GM18499 (cell line): Measurements from ENCODE around the gene TMEM250.

Experiments
- ATAC-seq: cut with Tn5 transposase; IDR thresholded peaks from one replicate; pipeline ENCODE4 v1.9.1; 2021; ENCODE audit warnings: moderate number of reproducible peaks; ENCODE audit not compliant: insufficient read depth, unreplicated experiment

TMEM250 gene

GRCh38 chr9:136098210-136098609, 20.5 kb downstream of the TMEM250 start:
- ATAC-seq, result no peak

- ATAC-seq, result no peak
Observed at GRCh38 chr9:136096505-136097001, 22.1 kb downstream of the TMEM250 start.

- no peak for ATAC-seq
Observed at GRCh38 chr9:136095070-136096058, 23.3 kb downstream of the TMEM250 start, which contains the start of gene NACC2. Gene NACC2, minus strand, starts transcription at chr9:136095289. Its CDS starts 44,768 bp downstream, at chr9:136050521.

- ATAC-seq, result no peak
Observed at GRCh38 chr9:136093995-136094881, 24.4 kb downstream of the TMEM250 start.

GRCh38 chr9:136093346-136093986, 25.2 kb downstream of the TMEM250 start:
- ATAC-seq, result no peak

- ATAC-seq, result no peak
Observed at GRCh38 chr9:136092741-136093140, 25.9 kb downstream of the TMEM250 start.

- no peak for ATAC-seq
Observed at GRCh38 chr9:136092353-136092650, 26.4 kb downstream of the TMEM250 start.

- ATAC-seq, result no peak
Observed at GRCh38 chr9:136091582-136092352, 26.9 kb downstream of the TMEM250 start.

GRCh38 chr9:136090768-136091581, 27.7 kb downstream of the TMEM250 start:
- no peak for ATAC-seq

- no peak for ATAC-seq
Observed at GRCh38 chr9:136090056-136090735, 28.5 kb downstream of the TMEM250 start.

- no peak for ATAC-seq
Observed at GRCh38 chr9:136089697-136090045, 29.0 kb downstream of the TMEM250 start.

GRCh38 chr9:136088939-136089696, 29.6 kb downstream of the TMEM250 start:
- ATAC-seq, result no peak

- no peak for ATAC-seq
Observed at GRCh38 chr9:136088481-136088938, 30.2 kb downstream of the TMEM250 start.

- no peak for ATAC-seq
Observed at GRCh38 chr9:136087741-136088480, 30.8 kb downstream of the TMEM250 start.

- no peak for ATAC-seq
Observed at GRCh38 chr9:136086951-136087740, 31.5 kb downstream of the TMEM250 start.
